SU-DHL-6 (cell line): ENCODE data around the gene ERGIC2.

Experiments used
- EZH2phosphoT487 ChIP-seq: fragments of 200-600 bp; sonication (generic), shearing (Covaris generic); conservative IDR thresholded peaks from 2 replicates; pipeline ENCODE4 v1.6.1; 2018; ENCODE audit warnings: mild to moderate bottlenecking, antibody characterized with exemption, low read length, moderate library complexity, mixed read lengths
- TF ChIP-seq, protein P1 (sequence below): fragments of 200-600 bp; sonication (generic); IDR thresholded peaks from one replicate; pipeline ENCODE4 v1.5.1; 2017; ENCODE audit warnings: antibody characterized with exemption, mild to moderate bottlenecking, low read length, moderate library complexity; ENCODE audit not compliant: insufficient read depth, poor library complexity, severe bottlenecking

DNA sequence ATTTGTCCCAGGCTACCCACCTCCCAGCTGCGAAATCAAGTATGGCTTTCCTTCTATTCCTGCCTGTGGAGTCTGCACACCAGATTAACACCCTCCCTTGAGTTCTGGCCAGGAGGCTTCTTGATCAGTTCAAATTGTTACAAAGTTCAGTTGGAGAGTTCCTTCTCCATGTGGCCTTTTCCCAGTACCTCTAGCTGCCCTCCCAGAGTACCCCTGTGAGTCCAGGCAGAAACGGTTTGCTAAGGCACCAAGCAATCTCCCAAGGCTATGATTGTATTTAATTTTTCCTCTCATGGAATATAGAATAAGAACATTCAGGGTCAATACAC lies 49.7 kb upstream of the ERGIC2 start:
- TF ChIP-seq, protein P1, sequence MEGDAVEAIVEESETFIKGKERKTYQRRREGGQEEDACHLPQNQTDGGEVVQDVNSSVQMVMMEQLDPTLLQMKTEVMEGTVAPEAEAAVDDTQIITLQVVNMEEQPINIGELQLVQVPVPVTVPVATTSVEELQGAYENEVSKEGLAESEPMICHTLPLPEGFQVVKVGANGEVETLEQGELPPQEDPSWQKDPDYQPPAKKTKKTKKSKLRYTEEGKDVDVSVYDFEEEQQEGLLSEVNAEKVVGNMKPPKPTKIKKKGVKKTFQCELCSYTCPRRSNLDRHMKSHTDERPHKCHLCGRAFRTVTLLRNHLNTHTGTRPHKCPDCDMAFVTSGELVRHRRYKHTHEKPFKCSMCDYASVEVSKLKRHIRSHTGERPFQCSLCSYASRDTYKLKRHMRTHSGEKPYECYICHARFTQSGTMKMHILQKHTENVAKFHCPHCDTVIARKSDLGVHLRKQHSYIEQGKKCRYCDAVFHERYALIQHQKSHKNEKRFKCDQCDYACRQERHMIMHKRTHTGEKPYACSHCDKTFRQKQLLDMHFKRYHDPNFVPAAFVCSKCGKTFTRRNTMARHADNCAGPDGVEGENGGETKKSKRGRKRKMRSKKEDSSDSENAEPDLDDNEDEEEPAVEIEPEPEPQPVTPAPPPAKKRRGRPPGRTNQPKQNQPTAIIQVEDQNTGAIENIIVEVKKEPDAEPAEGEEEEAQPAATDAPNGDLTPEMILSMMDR = no peak
- TF ChIP-seq EZH2phosphoT487 = no peak
